Lower leg skin (tissue), 3 donors: ENCODE data around the gene CEP57.

Experiments used
- CTCF ChIP-seq, 3 donors: fragments of 450-650 bp; IDR thresholded peaks; one replicate each; pipeline ENCODE4 v1.5.1; 2016; ENCODE audit warnings: antibody characterized with exemption in 3 of 3, mild to moderate bottlenecking in 3 of 3, moderate library complexity in 2 of 3
- POLR2A ChIP-seq, 2 donors: fragments of 450-650 bp; IDR thresholded peaks; one replicate each; pipeline ENCODE4 v1.6.1; 2016 to 2017; ENCODE audit warnings: antibody characterized with exemption in 2 of 2, mild to moderate bottlenecking in 1 of 2, moderate library complexity in 1 of 2

- TF ChIP-seq CTCF (IDR thresholded peaks at IDR 0.05) (no peak), POLR2A (IDR thresholded peaks at IDR 0.05) (peak in 1 of 2 donors; percentile 81)
Observed at GRCh38 chr11:95789506-95790122, 684 bp upstream of the CEP57 start, which contains the start of gene FAM76B.
